ENCODE results near the gene P2RX1. TPM values are rescaled to one million over a fixed set of nuclear protein-coding genes. Genes with fewer than 3 reads are reported as not detected.
"Not testable (repeated sequence)": the region's sequence is repeated elsewhere in the genome, so short reads cannot be mapped to it uniquely, and the experiment has no call there.

P2RX1 gene
- total and polyA plus RNA-seq, 2 experiments from 2014 or later = 0.31 to 2.2 TPM

GRCh38 chr17:3949418-3949817, 33.2 kb upstream of the P2RX1 start:
- no peak overlapping the region for H3K27ac Mint-ChIP-seq
- H3K4me3 Mint-ChIP-seq = no peak overlapping the region
- TF ChIP-seq ZNF331 (CRISPR knock-in tag; IDR thresholded peaks at IDR 0.05; ENCODE audit: low read depth) (no peak), POLR2AphosphoS5 (IDR thresholded peaks at IDR 0.05; ENCODE audit: low read depth) (no peak), ZNF114 (CRISPR knock-in tag; IDR thresholded peaks at IDR 0.05) (no peak), STAT1 (IDR thresholded peaks at IDR 0.05; ENCODE audit: unreplicated experiment) (no peak), CREB1 (CRISPR knock-in tag; IDR thresholded peaks at IDR 0.05; ENCODE audit: low read depth) (no peak), EZH2phosphoT487 (IDR thresholded peaks at IDR 0.05; ENCODE audit: unreplicated experiment) (no peak), ETS1 (IDR thresholded peaks at IDR 0.05) (no peak)
- TF ChIP-seq, protein P1, sequence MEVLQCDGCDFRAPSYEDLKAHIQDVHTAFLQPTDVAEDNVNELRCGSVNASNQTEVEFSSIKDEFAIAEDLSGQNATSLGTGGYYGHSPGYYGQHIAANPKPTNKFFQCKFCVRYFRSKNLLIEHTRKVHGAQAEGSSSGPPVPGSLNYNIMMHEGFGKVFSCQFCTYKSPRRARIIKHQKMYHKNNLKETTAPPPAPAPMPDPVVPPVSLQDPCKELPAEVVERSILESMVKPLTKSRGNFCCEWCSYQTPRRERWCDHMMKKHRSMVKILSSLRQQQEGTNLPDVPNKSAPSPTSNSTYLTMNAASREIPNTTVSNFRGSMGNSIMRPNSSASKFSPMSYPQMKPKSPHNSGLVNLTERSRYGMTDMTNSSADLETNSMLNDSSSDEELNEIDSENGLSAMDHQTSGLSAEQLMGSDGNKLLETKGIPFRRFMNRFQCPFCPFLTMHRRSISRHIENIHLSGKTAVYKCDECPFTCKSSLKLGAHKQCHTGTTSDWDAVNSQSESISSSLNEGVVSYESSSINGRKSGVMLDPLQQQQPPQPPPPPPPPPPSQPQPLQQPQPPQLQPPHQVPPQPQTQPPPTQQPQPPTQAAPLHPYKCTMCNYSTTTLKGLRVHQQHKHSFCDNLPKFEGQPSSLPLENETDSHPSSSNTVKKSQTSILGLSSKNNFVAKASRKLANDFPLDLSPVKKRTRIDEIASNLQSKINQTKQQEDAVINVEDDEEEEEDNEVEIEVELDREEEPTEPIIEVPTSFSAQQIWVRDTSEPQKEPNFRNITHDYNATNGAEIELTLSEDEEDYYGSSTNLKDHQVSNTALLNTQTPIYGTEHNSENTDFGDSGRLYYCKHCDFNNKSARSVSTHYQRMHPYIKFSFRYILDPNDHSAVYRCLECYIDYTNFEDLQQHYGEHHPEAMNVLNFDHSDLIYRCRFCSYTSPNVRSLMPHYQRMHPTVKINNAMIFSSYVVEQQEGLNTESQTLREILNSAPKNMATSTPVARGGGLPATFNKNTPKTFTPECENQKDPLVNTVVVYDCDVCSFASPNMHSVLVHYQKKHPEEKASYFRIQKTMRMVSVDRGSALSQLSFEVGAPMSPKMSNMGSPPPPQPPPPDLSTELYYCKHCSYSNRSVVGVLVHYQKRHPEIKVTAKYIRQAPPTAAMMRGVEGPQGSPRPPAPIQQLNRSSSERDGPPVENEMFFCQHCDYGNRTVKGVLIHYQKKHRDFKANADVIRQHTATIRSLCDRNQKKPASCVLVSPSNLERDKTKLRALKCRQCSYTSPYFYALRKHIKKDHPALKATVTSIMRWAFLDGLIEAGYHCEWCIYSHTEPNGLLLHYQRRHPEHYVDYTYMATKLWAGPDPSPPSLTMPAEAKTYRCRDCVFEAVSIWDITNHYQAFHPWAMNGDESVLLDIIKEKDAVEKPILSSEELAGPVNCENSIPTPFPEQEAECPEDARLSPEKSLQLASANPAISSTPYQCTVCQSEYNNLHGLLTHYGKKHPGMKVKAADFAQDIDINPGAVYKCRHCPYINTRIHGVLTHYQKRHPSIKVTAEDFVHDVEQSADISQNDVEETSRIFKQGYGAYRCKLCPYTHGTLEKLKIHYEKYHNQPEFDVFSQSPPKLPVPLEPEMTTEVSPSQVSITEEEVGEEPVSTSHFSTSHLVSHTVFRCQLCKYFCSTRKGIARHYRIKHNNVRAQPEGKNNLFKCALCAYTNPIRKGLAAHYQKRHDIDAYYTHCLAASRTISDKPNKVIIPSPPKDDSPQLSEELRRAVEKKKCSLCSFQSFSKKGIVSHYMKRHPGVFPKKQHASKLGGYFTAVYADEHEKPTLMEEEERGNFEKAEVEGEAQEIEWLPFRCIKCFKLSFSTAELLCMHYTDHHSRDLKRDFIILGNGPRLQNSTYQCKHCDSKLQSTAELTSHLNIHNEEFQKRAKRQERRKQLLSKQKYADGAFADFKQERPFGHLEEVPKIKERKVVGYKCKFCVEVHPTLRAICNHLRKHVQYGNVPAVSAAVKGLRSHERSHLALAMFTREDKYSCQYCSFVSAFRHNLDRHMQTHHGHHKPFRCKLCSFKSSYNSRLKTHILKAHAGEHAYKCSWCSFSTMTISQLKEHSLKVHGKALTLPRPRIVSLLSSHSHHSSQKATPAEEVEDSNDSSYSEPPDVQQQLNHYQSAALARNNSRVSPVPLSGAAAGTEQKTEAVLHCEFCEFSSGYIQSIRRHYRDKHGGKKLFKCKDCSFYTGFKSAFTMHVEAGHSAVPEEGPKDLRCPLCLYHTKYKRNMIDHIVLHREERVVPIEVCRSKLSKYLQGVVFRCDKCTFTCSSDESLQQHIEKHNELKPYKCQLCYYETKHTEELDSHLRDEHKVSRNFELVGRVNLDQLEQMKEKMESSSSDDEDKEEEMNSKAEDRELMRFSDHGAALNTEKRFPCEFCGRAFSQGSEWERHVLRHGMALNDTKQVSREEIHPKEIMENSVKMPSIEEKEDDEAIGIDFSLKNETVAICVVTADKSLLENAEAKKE (CRISPR knock-in tag; IDR thresholded peaks at IDR 0.05) = no peak
- TF ChIP-seq, protein P2, sequence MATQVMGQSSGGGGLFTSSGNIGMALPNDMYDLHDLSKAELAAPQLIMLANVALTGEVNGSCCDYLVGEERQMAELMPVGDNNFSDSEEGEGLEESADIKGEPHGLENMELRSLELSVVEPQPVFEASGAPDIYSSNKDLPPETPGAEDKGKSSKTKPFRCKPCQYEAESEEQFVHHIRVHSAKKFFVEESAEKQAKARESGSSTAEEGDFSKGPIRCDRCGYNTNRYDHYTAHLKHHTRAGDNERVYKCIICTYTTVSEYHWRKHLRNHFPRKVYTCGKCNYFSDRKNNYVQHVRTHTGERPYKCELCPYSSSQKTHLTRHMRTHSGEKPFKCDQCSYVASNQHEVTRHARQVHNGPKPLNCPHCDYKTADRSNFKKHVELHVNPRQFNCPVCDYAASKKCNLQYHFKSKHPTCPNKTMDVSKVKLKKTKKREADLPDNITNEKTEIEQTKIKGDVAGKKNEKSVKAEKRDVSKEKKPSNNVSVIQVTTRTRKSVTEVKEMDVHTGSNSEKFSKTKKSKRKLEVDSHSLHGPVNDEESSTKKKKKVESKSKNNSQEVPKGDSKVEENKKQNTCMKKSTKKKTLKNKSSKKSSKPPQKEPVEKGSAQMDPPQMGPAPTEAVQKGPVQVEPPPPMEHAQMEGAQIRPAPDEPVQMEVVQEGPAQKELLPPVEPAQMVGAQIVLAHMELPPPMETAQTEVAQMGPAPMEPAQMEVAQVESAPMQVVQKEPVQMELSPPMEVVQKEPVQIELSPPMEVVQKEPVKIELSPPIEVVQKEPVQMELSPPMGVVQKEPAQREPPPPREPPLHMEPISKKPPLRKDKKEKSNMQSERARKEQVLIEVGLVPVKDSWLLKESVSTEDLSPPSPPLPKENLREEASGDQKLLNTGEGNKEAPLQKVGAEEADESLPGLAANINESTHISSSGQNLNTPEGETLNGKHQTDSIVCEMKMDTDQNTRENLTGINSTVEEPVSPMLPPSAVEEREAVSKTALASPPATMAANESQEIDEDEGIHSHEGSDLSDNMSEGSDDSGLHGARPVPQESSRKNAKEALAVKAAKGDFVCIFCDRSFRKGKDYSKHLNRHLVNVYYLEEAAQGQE (IDR thresholded peaks at IDR 0.05; ENCODE audit: unreplicated experiment) = no peak
- no peak for ATAC-seq
- H2AFZ ChIP-seq = no peak overlapping the region
- peaks cover 1% of the 10 kb centered on the region for H3K4me1 ChIP-seq (ENCODE audit: insufficient read depth)
- no peaks in the 10 kb centered on the region for H3K9me3 Mint-ChIP-seq
- peaks cover 9% of the 10 kb centered on the region for H3K27me3 Mint-ChIP-seq (ENCODE audit: insufficient read depth, low read depth, poor library complexity)
- H3K4me2 ChIP-seq = no peak overlapping the region
- H3K36me3 ChIP-seq (ENCODE audit: insufficient read depth) = no peaks in the 10 kb centered on the region
- no peaks in the 10 kb centered on the region for H3F3A ChIP-seq (replicated peaks; ENCODE audit: low read depth)
- no peak for DNase-seq (ENCODE audit: low spot score)
- H3K36me3 Mint-ChIP-seq (ENCODE audit: low read depth) = no peaks in the 10 kb centered on the region; the same call in 2 of the 3 replicates
- H4K20me1 ChIP-seq (replicated peaks; ENCODE audit: insufficient read depth) = no peaks in the 10 kb centered on the region
- H3K27me3 ChIP-seq (ENCODE audit: insufficient read depth) = no peaks in the 10 kb centered on the region
- H3K27ac ChIP-seq (ENCODE audit: low read depth) = no peak overlapping the region
- H3K9me2 ChIP-seq (ENCODE audit: insufficient read depth) = no peaks in the 10 kb centered on the region
- H3K4me3 ChIP-seq = no peak overlapping the region
- no peaks in the 10 kb centered on the region for H3K79me2 ChIP-seq (replicated peaks; ENCODE audit: insufficient read depth)
- no peaks in the 10 kb centered on the region for H3K4me1 Mint-ChIP-seq

DNA sequence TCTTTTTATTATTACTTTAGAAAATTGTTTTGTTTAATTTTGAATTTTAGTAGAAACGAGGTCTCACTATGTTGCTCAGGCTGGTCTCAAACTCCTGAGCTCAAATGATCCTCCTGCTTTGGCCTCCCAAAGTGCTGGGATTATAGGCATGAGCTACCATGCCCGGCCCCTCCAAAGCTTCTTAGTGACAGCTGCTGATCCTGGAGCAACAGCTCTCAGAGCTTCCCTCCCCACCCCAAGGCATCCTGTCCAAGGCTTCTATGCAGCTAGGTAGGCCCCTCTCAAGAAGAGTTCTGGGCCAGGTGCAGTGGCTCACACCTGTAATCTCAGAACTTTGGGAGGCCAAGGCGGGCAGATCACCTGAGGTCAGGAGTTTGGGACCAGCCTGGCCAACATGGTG, 32.3 kb upstream of the P2RX1 start:
- H3K9me2 ChIP-seq (ENCODE audit: insufficient read depth); H3K4me1 Mint-ChIP-seq; ATAC-seq; H3K36me3 Mint-ChIP-seq (ENCODE audit: low read depth); H2AFZ ChIP-seq; H3K4me2 ChIP-seq; DNase-seq (ENCODE audit: low spot score); H3K9me3 Mint-ChIP-seq; H3K27ac ChIP-seq (ENCODE audit: low read depth); H4K20me1 ChIP-seq (replicated peaks; ENCODE audit: insufficient read depth); H3K4me1 ChIP-seq (ENCODE audit: insufficient read depth); H3K4me3 ChIP-seq; H3K27me3 ChIP-seq (ENCODE audit: insufficient read depth); H3K79me2 ChIP-seq (replicated peaks; ENCODE audit: insufficient read depth); H3F3A ChIP-seq (replicated peaks; ENCODE audit: low read depth); H3K36me3 ChIP-seq (ENCODE audit: insufficient read depth); H3K27ac Mint-ChIP-seq; H3K4me3 Mint-ChIP-seq: not testable (repeated sequence)
- peaks cover 11% of the 10 kb centered on the region for H3K27me3 Mint-ChIP-seq (ENCODE audit: insufficient read depth, low read depth, poor library complexity)
